MM.1S (cell line): Measurements from ENCODE around the gene SH2D4B.

Experiments
- DNase-seq: peaks from one replicate; pipeline ENCODE4 v3.0.0-alpha.2; 2015
- H2AFZ ChIP-seq: fragments of 300-600 bp; sonication (generic); 2 replicates; pipeline ENCODE4 v1.6.0; 2016; ENCODE audit warnings: antibody characterized with exemption, low read length
- H3F3A ChIP-seq: fragments of 300-600 bp; sonication (generic); 2 replicates; pipeline ENCODE4 v1.6.1; 2016; ENCODE audit warnings: mild to moderate bottlenecking, antibody characterized with exemption, low read length, moderate library complexity, mixed read lengths; ENCODE audit not compliant: insufficient read depth
- H3K27ac ChIP-seq: fragments of 300-600 bp; sonication (generic); 2 replicates; pipeline ENCODE4 v1.5.1; 2016; ENCODE audit warnings: mild to moderate bottlenecking, low read length
- H3K27me3 ChIP-seq: fragments of 300-600 bp; sonication (generic); replicated peaks from 2 replicates; pipeline ENCODE4 v1.6.0; 2016; ENCODE audit warnings: low read length; ENCODE audit not compliant: insufficient read depth
- H3K36me3 ChIP-seq: fragments of 300-600 bp; sonication (generic); replicated peaks from 2 replicates; pipeline ENCODE4 v1.6.1; 2016; ENCODE audit warnings: mild to moderate bottlenecking, low read length, mixed read lengths; ENCODE audit not compliant: insufficient read depth
- H3K4me1 ChIP-seq: fragments of 300-600 bp; sonication (generic); 2 replicates; pipeline ENCODE4 v1.6.1; 2016; ENCODE audit warnings: low read length, mixed read lengths
- H3K4me2 ChIP-seq: fragments of 300-600 bp; sonication (generic); 2 replicates; pipeline ENCODE4 v1.6.0; 2016; ENCODE audit warnings: low read depth, low read length
- H3K4me3 ChIP-seq: fragments of 300-600 bp; sonication (generic); 2 replicates; pipeline ENCODE4 v1.5.1; 2016; ENCODE audit warnings: low read length, mixed read lengths
- H3K79me2 ChIP-seq: fragments of 300-600 bp; sonication (generic); 2 replicates; pipeline ENCODE4 v1.6.1; 2016; ENCODE audit warnings: mixed run types, low read length, mixed read lengths
- H3K9ac ChIP-seq: fragments of 300-600 bp; sonication (generic); 2 replicates; pipeline ENCODE4 v1.6.1; 2016; ENCODE audit warnings: low read length, mixed read lengths
- H3K9me2 ChIP-seq: fragments of 300-600 bp; sonication (generic); replicated peaks from 2 replicates; pipeline ENCODE4 v1.6.1; 2016; ENCODE audit warnings: mild to moderate bottlenecking, low read length, mixed read lengths; ENCODE audit not compliant: insufficient read depth
- H3K9me3 ChIP-seq: fragments of 300-600 bp; sonication (generic); replicated peaks from 2 replicates; pipeline ENCODE4 v1.6.1; 2016; ENCODE audit warnings: mild to moderate bottlenecking, low read length, mixed read lengths; ENCODE audit not compliant: insufficient read depth
- H4K20me1 ChIP-seq: fragments of 300-600 bp; sonication (generic); 2 replicates; pipeline ENCODE4 v1.6.1; 2016; ENCODE audit warnings: mild to moderate bottlenecking, low read length, moderate library complexity, mixed read lengths; ENCODE audit not compliant: insufficient read depth
- EZH2 ChIP-seq: fragments of 300-600 bp; sonication (generic); optimal IDR thresholded peaks from 2 replicates; pipeline ENCODE3; 2017; ENCODE audit warnings: low read depth, mild to moderate bottlenecking, antibody characterized with exemption, low read length, mixed read lengths
- EZH2phosphoT487 ChIP-seq: fragments of 300-600 bp; sonication (generic); IDR thresholded peaks from 2 replicates; pipeline ENCODE4 v1.6.1; 2018; ENCODE audit warnings: antibody characterized with exemption, low read length
- TF ChIP-seq, protein P1 (sequence below): fragments of 300-600 bp; sonication (generic); IDR thresholded peaks from 2 replicates; pipeline ENCODE4 v1.5.1; 2016; ENCODE audit warnings: antibody characterized with exemption, low read length, mixed read lengths

SH2D4B gene

DNA sequence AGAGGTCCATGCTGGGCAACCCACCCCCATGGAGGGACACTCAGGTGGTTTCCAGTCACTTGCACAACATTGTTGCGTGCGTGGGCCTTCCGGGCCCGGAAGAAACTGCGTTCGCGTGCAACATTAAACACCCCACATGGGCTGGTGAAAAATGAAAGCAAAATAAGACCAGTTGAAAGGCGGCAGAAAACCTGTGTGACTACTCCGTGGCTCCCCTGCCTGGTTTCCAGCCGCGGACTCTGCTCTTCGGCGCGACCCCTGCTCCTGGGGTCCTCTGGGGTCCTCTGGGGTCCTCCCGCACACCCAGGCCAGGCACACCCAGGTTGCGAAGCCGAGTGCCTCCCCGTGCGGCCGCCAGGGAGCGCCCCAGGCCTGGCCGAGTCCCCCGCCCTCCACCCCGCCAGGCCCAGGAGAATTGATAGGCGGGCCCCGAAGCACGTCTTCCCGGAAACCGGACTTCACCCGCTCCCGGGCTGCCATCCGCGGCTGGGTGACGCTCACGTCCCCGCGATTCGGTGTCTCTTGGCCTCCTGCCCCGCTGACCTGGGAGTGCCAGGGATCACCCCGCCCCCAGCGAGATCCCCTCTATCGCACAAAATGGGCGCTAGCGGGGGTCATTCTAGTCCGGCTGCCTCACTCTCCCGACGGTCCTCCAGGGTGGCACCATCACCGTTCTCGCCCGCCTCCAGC is 1.9 kb upstream of the SH2D4B start:
- no peaks in the 10 kb centered on the region for H3K4me1 ChIP-seq
- TF ChIP-seq EZH2 (no peak), EZH2phosphoT487 (no peak)
- TF ChIP-seq, protein P1, sequence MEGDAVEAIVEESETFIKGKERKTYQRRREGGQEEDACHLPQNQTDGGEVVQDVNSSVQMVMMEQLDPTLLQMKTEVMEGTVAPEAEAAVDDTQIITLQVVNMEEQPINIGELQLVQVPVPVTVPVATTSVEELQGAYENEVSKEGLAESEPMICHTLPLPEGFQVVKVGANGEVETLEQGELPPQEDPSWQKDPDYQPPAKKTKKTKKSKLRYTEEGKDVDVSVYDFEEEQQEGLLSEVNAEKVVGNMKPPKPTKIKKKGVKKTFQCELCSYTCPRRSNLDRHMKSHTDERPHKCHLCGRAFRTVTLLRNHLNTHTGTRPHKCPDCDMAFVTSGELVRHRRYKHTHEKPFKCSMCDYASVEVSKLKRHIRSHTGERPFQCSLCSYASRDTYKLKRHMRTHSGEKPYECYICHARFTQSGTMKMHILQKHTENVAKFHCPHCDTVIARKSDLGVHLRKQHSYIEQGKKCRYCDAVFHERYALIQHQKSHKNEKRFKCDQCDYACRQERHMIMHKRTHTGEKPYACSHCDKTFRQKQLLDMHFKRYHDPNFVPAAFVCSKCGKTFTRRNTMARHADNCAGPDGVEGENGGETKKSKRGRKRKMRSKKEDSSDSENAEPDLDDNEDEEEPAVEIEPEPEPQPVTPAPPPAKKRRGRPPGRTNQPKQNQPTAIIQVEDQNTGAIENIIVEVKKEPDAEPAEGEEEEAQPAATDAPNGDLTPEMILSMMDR = peak; percentile 81
- H3K79me2 ChIP-seq = no peaks in the 10 kb centered on the region
- no peaks in the 10 kb centered on the region for H3K36me3 ChIP-seq
- H3K4me2 ChIP-seq = peak overlapping the region; percentile 99
- peak overlapping the region; percentile 75 for H3K4me3 ChIP-seq
- no peaks in the 10 kb centered on the region for H4K20me1 ChIP-seq
- no peaks in the 10 kb centered on the region for H3K9me2 ChIP-seq
- H3K27me3 ChIP-seq = no peaks in the 10 kb centered on the region
- H3K27ac ChIP-seq = no peak overlapping the region
- no peaks in the 10 kb centered on the region for H3F3A ChIP-seq
- peak overlapping the region; percentile 66 for H3K9ac ChIP-seq
- H2AFZ ChIP-seq = peak overlapping the region; percentile 100
- DNase-seq = peak; percentile 77
- H3K9me3 ChIP-seq = no peaks in the 10 kb centered on the region

DNA sequence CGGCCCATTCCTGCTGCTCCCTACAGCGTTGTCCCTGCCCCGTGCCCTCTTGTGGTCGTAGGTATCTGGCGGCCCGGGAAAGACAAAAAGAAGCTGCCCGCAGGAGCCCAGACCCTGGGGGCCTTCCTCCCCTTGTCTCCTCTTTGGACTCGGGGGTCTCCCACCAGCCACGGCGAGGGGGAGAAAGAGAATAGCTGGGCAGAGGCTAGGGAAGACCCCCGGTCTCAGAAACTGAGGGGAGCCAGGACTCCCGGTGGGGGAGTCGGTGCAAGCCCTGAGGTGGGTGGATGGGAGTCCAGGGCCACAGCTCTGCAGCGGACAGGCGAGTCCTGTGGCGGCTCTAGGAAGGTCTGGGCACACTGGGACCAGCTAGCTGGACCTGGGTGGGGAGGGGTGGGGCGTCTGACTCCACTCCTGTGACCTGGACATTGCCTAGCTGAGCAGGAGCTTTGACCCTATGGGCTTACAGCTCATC is 1.3 kb upstream of the SH2D4B start:
- no peaks in the 10 kb centered on the region for H3K9me2 ChIP-seq
- no peaks in the 10 kb centered on the region for H3K36me3 ChIP-seq
- no peak overlapping the region for H3K27ac ChIP-seq
- peak overlapping the region; percentile 99 for H3K4me2 ChIP-seq
- H2AFZ ChIP-seq = peak overlapping the region; percentile 100
- no peak for DNase-seq
- H3K9me3 ChIP-seq = no peaks in the 10 kb centered on the region
- peak overlapping the region; percentile 66 for H3K9ac ChIP-seq
- no peaks in the 10 kb centered on the region for H3K27me3 ChIP-seq
- H3K4me3 ChIP-seq = peak overlapping the region; percentile 75
- H3K4me1 ChIP-seq = no peaks in the 10 kb centered on the region
- no peak for TF ChIP-seq EZH2phosphoT487
- TF ChIP-seq, protein P1 = no peak
- TF ChIP-seq EZH2 = no peak
- no peaks in the 10 kb centered on the region for H3F3A ChIP-seq
- no peaks in the 10 kb centered on the region for H4K20me1 ChIP-seq
- H3K79me2 ChIP-seq = no peaks in the 10 kb centered on the region

DNA sequence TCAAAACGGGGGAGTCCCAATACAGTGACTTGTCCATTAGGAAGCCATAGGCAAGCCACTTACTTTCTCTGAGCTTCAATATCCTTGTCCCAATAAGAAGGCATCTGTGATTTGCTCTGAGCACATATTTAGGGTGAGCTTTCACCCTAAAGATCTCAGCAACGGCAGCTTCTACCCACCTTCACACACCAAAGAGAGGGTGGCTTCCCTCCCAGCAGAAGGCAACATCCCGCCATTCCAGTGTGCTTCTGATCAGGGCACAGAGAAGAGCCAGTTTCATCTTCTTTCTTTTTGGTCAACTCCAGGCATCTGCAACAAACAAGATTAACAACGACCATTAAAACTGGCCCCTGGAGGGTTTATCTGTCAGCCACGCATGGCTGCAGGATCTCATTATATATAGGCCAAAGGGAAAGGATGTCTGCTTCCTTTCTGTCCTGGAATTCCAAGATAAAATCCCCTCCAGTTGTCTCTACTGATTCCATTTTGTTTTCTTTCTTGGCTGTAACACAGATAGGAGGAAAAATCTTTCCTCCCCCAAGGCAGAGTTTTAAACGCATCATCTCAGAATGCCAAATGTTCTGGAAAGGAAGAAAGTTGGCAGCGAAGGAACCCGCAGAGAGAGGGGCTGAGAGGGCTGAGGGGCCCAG is 491 bp upstream of the SH2D4B start:
- H3K4me1 ChIP-seq = no peaks in the 10 kb centered on the region
- H3K79me2 ChIP-seq = no peaks in the 10 kb centered on the region

More for the DNA sequence above, 491 bp upstream of the SH2D4B start:
- DNase-seq = no peak
- TF ChIP-seq EZH2phosphoT487 = no peak
- TF ChIP-seq, protein P1 = no peak
- TF ChIP-seq EZH2 = no peak
- Histone ChIP-seq H3K27ac (no peak overlapping the region), H3K36me3 (no peaks in the 10 kb centered on the region), H3K9ac (no peak overlapping the region), H3K9me2 (no peaks in the 10 kb centered on the region), H4K20me1 (no peaks in the 10 kb centered on the region), H2AFZ (no peak overlapping the region), H3K9me3 (no peaks in the 10 kb centered on the region), H3K4me2 (no peak overlapping the region), H3K27me3 (no peaks in the 10 kb centered on the region), H3K4me3 (no peak overlapping the region), H3F3A (no peaks in the 10 kb centered on the region)
